Endothelial cell of umbilical vein (primary cell): ENCODE measurements around the gene PLAC1.

Source experiments
- EZH2 ChIP-seq: IDR thresholded peaks from 2 replicates; pipeline ENCODE4 v1.6.1; 2012; ENCODE audit warnings: borderline replicate concordance, low read depth, mild to moderate bottlenecking, moderate library complexity, low read length, inconsistent platforms; ENCODE audit not compliant: severe bottlenecking
- POLR2A ChIP-seq: IDR thresholded peaks from 2 replicates; pipeline ENCODE4 v1.6.1; 2012; ENCODE audit warnings: low read depth, mild to moderate bottlenecking, control low read depth, low read length
- POLR2AphosphoS5 ChIP-seq: IDR thresholded peaks from 2 replicates; pipeline ENCODE4 v1.6.1; 2012; ENCODE audit warnings: low read depth, mild to moderate bottlenecking, control low read depth, low read length, moderate library complexity; ENCODE audit not compliant: insufficient read depth
- TF ChIP-seq, protein P1 (sequence below), 2 donors: IDR thresholded peaks; 1 replicate in 1 of 2; 2 replicates in 1 of 2; pipeline ENCODE4 v1.5.1; 2011; ENCODE audit warnings: low read length in 2 of 2, mild to moderate bottlenecking in 2 of 2, moderate library complexity in 2 of 2, control low read depth in 1 of 2, inconsistent platforms in 1 of 2, low read depth in 1 of 2; ENCODE audit not compliant: insufficient read depth in 1 of 2; ENCODE audit errors: extremely low read depth in 1 of 2
- TF ChIP-seq, protein P2 (sequence below): IDR thresholded peaks from 2 replicates; pipeline ENCODE4 v1.6.1; 2011; ENCODE audit not compliant: insufficient read depth, insufficient read length

DNA sequence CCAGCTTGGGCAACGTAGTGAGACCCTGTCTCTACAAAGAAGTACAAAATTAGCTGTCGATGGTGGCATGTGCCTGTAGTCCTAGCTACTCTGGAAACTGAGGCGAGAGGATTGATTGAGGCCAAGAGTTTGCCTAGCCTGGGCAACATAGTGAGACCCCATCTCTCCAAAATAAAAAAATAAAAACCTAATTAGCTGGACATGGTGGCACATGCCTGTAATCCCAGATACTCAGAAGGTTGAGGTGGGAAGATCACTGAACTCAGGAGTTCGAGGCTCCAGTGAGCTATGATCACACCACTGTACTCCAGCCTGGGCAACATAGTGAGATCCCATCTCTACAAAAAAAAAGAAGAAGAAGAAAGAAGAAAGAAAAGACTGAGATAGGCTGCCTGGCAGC, 17.4 kb downstream of the PLAC1 start:
- TF ChIP-seq, protein P1, sequence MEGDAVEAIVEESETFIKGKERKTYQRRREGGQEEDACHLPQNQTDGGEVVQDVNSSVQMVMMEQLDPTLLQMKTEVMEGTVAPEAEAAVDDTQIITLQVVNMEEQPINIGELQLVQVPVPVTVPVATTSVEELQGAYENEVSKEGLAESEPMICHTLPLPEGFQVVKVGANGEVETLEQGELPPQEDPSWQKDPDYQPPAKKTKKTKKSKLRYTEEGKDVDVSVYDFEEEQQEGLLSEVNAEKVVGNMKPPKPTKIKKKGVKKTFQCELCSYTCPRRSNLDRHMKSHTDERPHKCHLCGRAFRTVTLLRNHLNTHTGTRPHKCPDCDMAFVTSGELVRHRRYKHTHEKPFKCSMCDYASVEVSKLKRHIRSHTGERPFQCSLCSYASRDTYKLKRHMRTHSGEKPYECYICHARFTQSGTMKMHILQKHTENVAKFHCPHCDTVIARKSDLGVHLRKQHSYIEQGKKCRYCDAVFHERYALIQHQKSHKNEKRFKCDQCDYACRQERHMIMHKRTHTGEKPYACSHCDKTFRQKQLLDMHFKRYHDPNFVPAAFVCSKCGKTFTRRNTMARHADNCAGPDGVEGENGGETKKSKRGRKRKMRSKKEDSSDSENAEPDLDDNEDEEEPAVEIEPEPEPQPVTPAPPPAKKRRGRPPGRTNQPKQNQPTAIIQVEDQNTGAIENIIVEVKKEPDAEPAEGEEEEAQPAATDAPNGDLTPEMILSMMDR (IDR thresholded peaks at IDR 0.05; ENCODE audit: extremely low read depth in 1 of 2, insufficient read depth in 1 of 2, low read depth in 1 of 2, low read length in 2 of 2): no peak
- TF ChIP-seq POLR2AphosphoS5: no peak
- no peak for TF ChIP-seq EZH2
- TF ChIP-seq, protein P2, sequence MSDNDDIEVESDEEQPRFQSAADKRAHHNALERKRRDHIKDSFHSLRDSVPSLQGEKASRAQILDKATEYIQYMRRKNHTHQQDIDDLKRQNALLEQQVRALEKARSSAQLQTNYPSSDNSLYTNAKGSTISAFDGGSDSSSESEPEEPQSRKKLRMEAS: no peak
- TF ChIP-seq POLR2A: no peak
